HCT116 (cell line): ENCODE results near the gene ADARB2. TPM values are rescaled to one million over a fixed set of nuclear protein-coding genes. Genes with fewer than 3 reads are reported as not detected.

Experiments used
- ATAC-seq: fragments of 200-7000 bp; cut with Tn5 transposase; 2 replicates; pipeline ENCODE4 v1.9.1; 2020; ENCODE audit warnings: mild to moderate bottlenecking, moderate library complexity
- BruUV-seq: library from RNA; stranded (reverse); fragments of 400-500 nt; replicated peaks from 2 replicates; lab custom pipeline; 2021; lab: Mats Ljungman, UMichigan
- CTCF ChIA-PET: fragments of 300-600 bp; sonication (Branson Sonifier 250); formaldehyde crosslinking; loops from one replicate; lab custom pipeline; 2021; ENCODE audit warnings: antibody characterized with exemption; lab: Charles Lee
- POLR2A ChIA-PET: fragments of 300-600, 350-600 bp; sonication (Branson Sonifier 250); formaldehyde crosslinking; loops from one replicate; lab custom pipeline; 2021; ENCODE audit warnings: antibody characterized with exemption; lab: Charles Lee
- RAD21 ChIA-PET, 2 experiments: fragments of 300-600 bp; sonication (Branson Sonifier 250); formaldehyde crosslinking; loops; one replicate each; lab custom pipeline; 2023; ENCODE audit warnings: low total read pairs in 2 of 2; ENCODE audit not compliant: uncharacterized antibody in 2 of 2, unreplicated experiment in 2 of 2, low non-redundant PET in 1 of 2; lab: Charles Lee
- DNase-seq: peaks from one replicate; pipeline ENCODE4 v3.0.0-alpha.2; 2010; ENCODE audit warnings: low read depth, low spot score
- H2AFZ ChIP-seq: fragments of 200-600 bp; shearing (Covaris generic), sonication (generic); 2 replicates; pipeline ENCODE4 v1.6.1; 2017; ENCODE audit warnings: low read depth, mixed run types, mixed read lengths, antibody characterized with exemption, low read length; ENCODE audit not compliant: poor library complexity, severe bottlenecking
- H3K27ac ChIP-seq: 2 replicates; pipeline ENCODE4 v1.5.1; 2012; ENCODE audit warnings: low read depth, low read length
- H3K27me3 ChIP-seq: fragments of 200-600 bp; sonication (generic); 2 replicates; pipeline ENCODE4 v1.6.1; 2016; ENCODE audit warnings: mixed run types, low read length, mixed read lengths; ENCODE audit not compliant: insufficient read depth
- H3K36me3 ChIP-seq, 2 experiments: fragments of 200-500 bp in 1 of 2; fragments of 200-600 bp in 1 of 2; sonication (Bioruptor generic) in 1 of 2; sonication (generic) in 1 of 2; 2 replicates each; pipeline versions ENCODE4 v1.5.1 to v1.6.1; 2014 to 2016; ENCODE audit warnings: low read length in 2 of 2, inconsistent platforms in 1 of 2, mixed read lengths in 1 of 2, mixed run types in 1 of 2; ENCODE audit not compliant: insufficient read depth in 2 of 2, control insufficient read depth in 1 of 2
- H3K4me1 ChIP-seq, 2 experiments: fragments of 200-600 bp in 1 of 2; sonication (generic) in 1 of 2; 2 replicates each; pipeline versions ENCODE4 v1.5.1 to v1.6.1; 2012 to 2017; ENCODE audit warnings: low read length in 2 of 2, inconsistent platforms in 1 of 2, mild to moderate bottlenecking in 1 of 2, mixed read lengths in 1 of 2, mixed run types in 1 of 2, moderate library complexity in 1 of 2; ENCODE audit not compliant: insufficient read depth in 2 of 2, control insufficient read depth in 1 of 2
- H3K4me2 ChIP-seq: fragments of 200-600 bp; sonication (generic); 2 replicates; pipeline ENCODE4 v1.6.1; 2017; ENCODE audit warnings: mixed run types, low read length, mixed read lengths
- H3K4me3 ChIP-seq, 2 experiments: fragments of 200-600 bp in 1 of 2; sonication (generic) in 1 of 2; replicated peaks in 1 of 2; 2 replicates each; pipeline ENCODE4 v1.5.1; 2011 to 2016; ENCODE audit warnings: low read length in 2 of 2, control low read depth in 1 of 2, low read depth in 1 of 2, mild to moderate bottlenecking in 1 of 2, mixed read lengths in 1 of 2, mixed run types in 1 of 2
- H3K79me2 ChIP-seq: fragments of 200-600 bp; sonication (generic); 2 replicates; pipeline ENCODE4 v1.6.1; 2017; ENCODE audit warnings: mild to moderate bottlenecking, mixed run types, low read length, moderate library complexity, mixed read lengths; ENCODE audit not compliant: insufficient read depth
- H3K9ac ChIP-seq: fragments of 200-600 bp; sonication (generic); 2 replicates; pipeline ENCODE4 v1.6.1; 2016; ENCODE audit warnings: low read length, mixed read lengths
- H3K9me2 ChIP-seq: fragments of 200-600 bp; sonication (generic), shearing (Covaris generic); 2 replicates; pipeline ENCODE4 v1.6.1; 2017; ENCODE audit warnings: mixed run types, mild to moderate bottlenecking, moderate library complexity; ENCODE audit not compliant: insufficient read depth
- H3K9me3 ChIP-seq, 2 experiments: fragments of 200-500 bp in 1 of 2; fragments of 200-600 bp in 1 of 2; sonication (Bioruptor generic) in 1 of 2; sonication (generic) in 1 of 2; 2 replicates each; pipeline ENCODE4 v1.6.1; 2014 to 2017; ENCODE audit warnings: low read length in 2 of 2, mixed read lengths in 2 of 2, inconsistent platforms in 1 of 2, low read depth in 1 of 2, mild to moderate bottlenecking in 1 of 2, mixed run types in 1 of 2, moderate library complexity in 1 of 2; ENCODE audit not compliant: control insufficient read depth in 1 of 2, insufficient read depth in 1 of 2
- H4K20me1 ChIP-seq: fragments of 200-600 bp; sonication (generic), shearing (Covaris generic); 2 replicates; pipeline ENCODE4 v1.6.1; 2017; ENCODE audit warnings: mixed run types, mild to moderate bottlenecking, moderate library complexity; ENCODE audit not compliant: insufficient read depth
- EGR1 ChIP-seq: IDR thresholded peaks from 2 replicates; pipeline ENCODE4 v1.6.1; 2012; ENCODE audit warnings: low read depth
- FOSL1 ChIP-seq: IDR thresholded peaks from 2 replicates; pipeline ENCODE4 v1.6.1; 2012; ENCODE audit warnings: low read depth
- RAD21 ChIP-seq: IDR thresholded peaks from 2 replicates; pipeline ENCODE4 v1.6.1; 2012; ENCODE audit warnings: low read depth, mild to moderate bottlenecking
- SP1 ChIP-seq: IDR thresholded peaks from 2 replicates; pipeline ENCODE4 v1.6.1; 2012; ENCODE audit warnings: low read depth
- TCF7L2 ChIP-seq: IDR thresholded peaks from 2 replicates; pipeline ENCODE4 v1.7.0; 2011; ENCODE audit warnings: borderline replicate concordance, inconsistent platforms; ENCODE audit not compliant: insufficient read depth, insufficient read length; ENCODE audit errors: extremely low read depth
- ZNF274 ChIP-seq: fragments of 200-500 bp; sonication (Bioruptor generic); IDR thresholded peaks from 2 replicates; pipeline ENCODE4 v1.6.1; 2014; ENCODE audit warnings: mild to moderate bottlenecking, low read depth, low read length, inconsistent platforms
- intact Hi-C: fragments of 100-400 bp; cut with micrococcal nuclease; formaldehyde crosslinking; loops from 2 replicates; pipeline ENCODE4 v1.10.0; 2022
- total RNA-seq: library from RNA; stranded (reverse); gene quantifications from one replicate; pipeline ENCODE4 v1.2.1, GENCODE V29; 2021; ENCODE audit not compliant: unreplicated experiment
- TF ChIP-seq, protein P1 (sequence below): IDR thresholded peaks from 2 replicates; pipeline ENCODE4 v1.6.1; 2012
- TF ChIP-seq, protein P2 (sequence below): IDR thresholded peaks from 2 replicates; pipeline ENCODE4 v1.6.1; 2012
- TF ChIP-seq, protein P3 (sequence below), 3 experiments: fragments of 200-600 bp in 1 of 3; sonication (generic) in 1 of 3; IDR thresholded peaks in 2 of 3; conservative IDR thresholded peaks in 1 of 3; 2 replicates each; pipeline ENCODE4 v1.5.1; 2012 to 2017; ENCODE audit warnings: low read depth in 2 of 3, low read length in 2 of 3, antibody characterized with exemption in 1 of 3, borderline replicate concordance in 1 of 3, control low read depth in 1 of 3, mild to moderate bottlenecking in 1 of 3, mixed read lengths in 1 of 3, mixed run types in 1 of 3, moderate library complexity in 1 of 3; ENCODE audit not compliant: insufficient read depth in 1 of 3

Gene ADARB2
- total RNA-seq, 1 experiment from 2014 or later = not detected

DNA sequence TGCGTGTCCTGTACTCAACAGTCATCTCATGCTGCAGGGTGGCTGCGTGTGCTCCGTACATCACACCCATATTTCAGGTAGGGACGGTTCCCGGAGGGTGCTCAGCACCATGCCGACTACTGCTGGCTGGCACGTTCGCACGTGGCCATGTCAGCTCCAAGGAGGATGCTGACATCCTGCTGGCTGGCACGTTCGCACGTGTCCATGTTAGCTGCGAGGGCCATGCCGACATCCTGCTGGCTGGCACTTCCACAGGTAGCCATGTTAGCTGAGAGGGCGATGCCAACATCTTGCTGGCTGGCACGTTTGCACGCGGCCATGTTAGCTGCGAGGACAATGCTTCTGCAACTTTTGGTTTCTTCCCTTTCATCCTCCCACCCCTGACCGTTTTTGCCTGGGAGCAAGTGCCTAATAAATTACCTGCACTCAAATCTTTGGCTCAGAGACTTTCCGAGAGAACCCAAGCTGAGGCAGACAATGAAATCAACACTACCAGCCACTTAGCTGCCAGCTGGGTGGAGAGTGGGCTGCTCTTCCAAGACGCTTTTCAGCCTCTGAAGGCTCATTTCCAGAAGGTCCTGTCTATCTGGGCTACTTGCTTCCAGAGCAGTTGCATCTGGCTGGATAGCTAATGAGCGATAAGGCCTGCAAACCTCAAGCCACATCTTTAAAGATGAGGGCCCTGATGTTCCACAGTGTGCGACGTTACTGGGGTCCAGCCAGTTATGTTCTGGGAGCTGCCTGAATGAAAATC, 576.6 kb downstream of the ADARB2 start:
- ChIA-PET POLR2A (no interaction called here), CTCF (no interaction called here), RAD21 (no interaction called here)
- Histone ChIP-seq H3K27me3 (peaks cover 14% of the 10 kb centered on the region; the same call in 1 of the 2 replicates), H3K4me1 (no peaks in the 10 kb centered on the region), H3K4me2 (no peak overlapping the region), H3K4me3 (no peak overlapping the region), H3K9me2 (no peaks in the 10 kb centered on the region), H3K9ac (no peak overlapping the region), H3K9me3 (no peaks in the 10 kb centered on the region), H4K20me1 (no peaks in the 10 kb centered on the region), H3K79me2 (no peaks in the 10 kb centered on the region), H3K36me3 (no peaks in the 10 kb centered on the region), H3K27ac (no peak overlapping the region), H2AFZ (no peak overlapping the region)
- ATAC-seq (no peak), DNase-seq (no peak)
- TF ChIP-seq ZNF274 (no peak), RAD21 (no peak), FOSL1 (no peak), TCF7L2 (no peak), SP1 (no peak), EGR1 (no peak)
- TF ChIP-seq, protein P1, sequence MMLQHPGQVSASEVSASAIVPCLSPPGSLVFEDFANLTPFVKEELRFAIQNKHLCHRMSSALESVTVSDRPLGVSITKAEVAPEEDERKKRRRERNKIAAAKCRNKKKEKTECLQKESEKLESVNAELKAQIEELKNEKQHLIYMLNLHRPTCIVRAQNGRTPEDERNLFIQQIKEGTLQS = no peak
- TF ChIP-seq, protein P2, sequence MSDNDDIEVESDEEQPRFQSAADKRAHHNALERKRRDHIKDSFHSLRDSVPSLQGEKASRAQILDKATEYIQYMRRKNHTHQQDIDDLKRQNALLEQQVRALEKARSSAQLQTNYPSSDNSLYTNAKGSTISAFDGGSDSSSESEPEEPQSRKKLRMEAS = no peak
- TF ChIP-seq, protein P3, sequence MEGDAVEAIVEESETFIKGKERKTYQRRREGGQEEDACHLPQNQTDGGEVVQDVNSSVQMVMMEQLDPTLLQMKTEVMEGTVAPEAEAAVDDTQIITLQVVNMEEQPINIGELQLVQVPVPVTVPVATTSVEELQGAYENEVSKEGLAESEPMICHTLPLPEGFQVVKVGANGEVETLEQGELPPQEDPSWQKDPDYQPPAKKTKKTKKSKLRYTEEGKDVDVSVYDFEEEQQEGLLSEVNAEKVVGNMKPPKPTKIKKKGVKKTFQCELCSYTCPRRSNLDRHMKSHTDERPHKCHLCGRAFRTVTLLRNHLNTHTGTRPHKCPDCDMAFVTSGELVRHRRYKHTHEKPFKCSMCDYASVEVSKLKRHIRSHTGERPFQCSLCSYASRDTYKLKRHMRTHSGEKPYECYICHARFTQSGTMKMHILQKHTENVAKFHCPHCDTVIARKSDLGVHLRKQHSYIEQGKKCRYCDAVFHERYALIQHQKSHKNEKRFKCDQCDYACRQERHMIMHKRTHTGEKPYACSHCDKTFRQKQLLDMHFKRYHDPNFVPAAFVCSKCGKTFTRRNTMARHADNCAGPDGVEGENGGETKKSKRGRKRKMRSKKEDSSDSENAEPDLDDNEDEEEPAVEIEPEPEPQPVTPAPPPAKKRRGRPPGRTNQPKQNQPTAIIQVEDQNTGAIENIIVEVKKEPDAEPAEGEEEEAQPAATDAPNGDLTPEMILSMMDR (IDR thresholded peaks at IDR 0.05 in 2 of 3, conservative IDR thresholded peaks at IDR 0.05 in 1 of 3; ENCODE audit: borderline replicate concordance in 1 of 3, insufficient read depth in 1 of 3, low read depth in 2 of 3, low read length in 2 of 3) = no peak
- intact Hi-C loops = no loop called here
- BruUV-seq = no TSS peak
